ENCODE data around the gene STXBP1.
A peak's percentile ranks its signal among the peaks of the same experiment; 100 is the strongest.
"Not testable (repeated sequence)": the region's sequence is repeated elsewhere in the genome, so short reads cannot be mapped to it uniquely, and the experiment has no call there.

The STXBP1 gene

DNA sequence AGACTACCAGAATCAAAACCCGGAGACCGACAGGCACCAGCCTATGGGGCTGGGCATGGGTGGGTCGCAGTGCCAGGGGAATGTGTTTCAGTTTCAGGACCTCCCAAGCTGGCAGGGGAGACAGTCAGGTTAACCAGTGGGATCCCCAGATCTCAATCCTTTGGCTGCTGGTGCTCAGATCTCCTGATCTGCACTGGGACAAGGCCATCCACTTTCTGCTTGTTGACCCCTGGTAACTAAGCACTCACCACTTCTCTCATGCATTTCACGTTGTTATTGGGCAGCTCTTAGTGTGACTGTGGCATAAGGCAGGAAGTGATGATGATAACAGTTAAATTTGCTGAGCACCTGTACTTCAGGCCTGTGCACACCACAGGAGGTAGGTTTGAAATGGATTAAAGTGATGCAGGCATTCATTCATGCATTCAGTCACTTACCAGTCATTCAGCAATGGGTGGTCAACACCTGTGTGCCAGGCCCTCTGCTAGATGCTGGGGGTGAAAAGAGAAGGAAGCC lies 42.1 kb upstream of the STXBP1 start:
- Histone ChIP-seq H3K9ac (ENCODE audit: low read length) (peak overlapping the region; percentile 85), H3K4me3 (ENCODE audit: low read length) (peak overlapping the region; percentile 63), H3K36me3 (ENCODE audit: control insufficient read depth, low read depth, low read length) (no peaks in the 10 kb centered on the region), H3K9me3 (ENCODE audit: control insufficient read depth, low read depth, low read length) (no peaks in the 10 kb centered on the region), H3K27me3 (ENCODE audit: control insufficient read depth, insufficient read depth, low read length) (peaks cover 14% of the 10 kb centered on the region), H3K4me1 (ENCODE audit: control insufficient read depth, low read depth, low read length) (peaks cover 26% of the 10 kb centered on the region), H3K27ac (ENCODE audit: low read length) (no peak overlapping the region)

DNA sequence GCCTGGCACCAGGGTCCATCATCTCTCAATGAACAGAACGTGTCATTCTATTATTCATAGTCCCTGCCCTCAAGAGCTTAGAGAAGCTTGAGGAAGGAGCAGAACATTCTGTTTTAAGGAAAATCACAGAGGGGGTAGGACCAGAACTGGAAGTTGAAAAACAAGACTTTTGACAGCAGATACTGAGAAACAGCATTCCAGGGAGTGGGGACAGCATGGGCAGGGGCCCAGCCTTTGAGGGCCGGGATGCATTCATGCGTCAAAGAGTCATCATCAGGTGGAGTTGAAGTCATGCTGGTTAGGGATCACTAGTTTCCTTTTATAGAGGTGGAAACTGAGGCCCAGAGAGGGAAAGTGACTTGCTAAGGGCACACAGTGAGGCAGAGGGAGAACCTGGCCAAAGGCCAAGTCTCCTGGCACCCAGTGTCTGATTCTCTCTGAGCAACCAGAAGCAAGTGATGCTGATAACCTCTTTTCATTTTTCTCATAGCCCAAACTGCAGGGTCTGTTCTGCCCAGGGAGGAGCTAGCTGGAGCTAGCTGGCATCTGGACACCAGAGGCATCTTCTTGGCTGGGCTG lies 41.5 kb upstream of the STXBP1 start:
- H3K4me1 ChIP-seq (ENCODE audit: control insufficient read depth, low read depth, low read length), result peaks cover 26% of the 10 kb centered on the region
- H3K9ac ChIP-seq (ENCODE audit: low read length), result no peak overlapping the region
- no peak overlapping the region for H3K27ac ChIP-seq (ENCODE audit: low read length)
- H3K4me3 ChIP-seq (ENCODE audit: low read length), result no peak overlapping the region
- no peaks in the 10 kb centered on the region for H3K9me3 ChIP-seq (ENCODE audit: control insufficient read depth, low read depth, low read length)
- H3K27me3 ChIP-seq (ENCODE audit: control insufficient read depth, insufficient read depth, low read length), result peaks cover 14% of the 10 kb centered on the region
- H3K36me3 ChIP-seq (ENCODE audit: control insufficient read depth, low read depth, low read length), result no peaks in the 10 kb centered on the region

DNA sequence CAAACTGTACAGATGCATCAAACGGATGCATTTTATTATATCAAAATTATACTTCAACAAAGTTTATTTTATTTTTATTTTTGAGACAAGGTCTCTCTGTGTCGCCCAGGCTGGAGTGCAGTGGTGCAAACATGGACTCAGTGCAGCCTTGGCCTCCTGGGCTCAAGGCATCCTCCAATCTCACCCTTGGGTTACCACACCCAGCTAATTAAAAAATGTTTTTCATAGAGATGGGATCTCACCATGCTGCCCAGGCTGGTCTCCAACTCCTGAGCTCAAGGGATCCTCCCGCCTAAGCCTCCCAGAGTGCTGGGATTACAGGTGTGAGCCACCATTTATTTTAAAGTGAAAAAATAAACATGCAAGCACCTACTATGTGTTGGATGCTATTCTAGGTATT lies 40.1 kb upstream of the STXBP1 start:
- Histone ChIP-seq H3K27me3 (ENCODE audit: control insufficient read depth, insufficient read depth, low read length) (peaks cover 14% of the 10 kb centered on the region), H3K9me3 (ENCODE audit: control insufficient read depth, low read depth, low read length) (no peaks in the 10 kb centered on the region), H3K36me3 (ENCODE audit: control insufficient read depth, low read depth, low read length) (no peaks in the 10 kb centered on the region), H3K4me3 (ENCODE audit: low read length) (no peak overlapping the region), H3K9ac (ENCODE audit: low read length) (no peak overlapping the region), H3K27ac (ENCODE audit: low read length) (no peak overlapping the region), H3K4me1 (ENCODE audit: control insufficient read depth, low read depth, low read length) (peaks cover 17% of the 10 kb centered on the region)

DNA sequence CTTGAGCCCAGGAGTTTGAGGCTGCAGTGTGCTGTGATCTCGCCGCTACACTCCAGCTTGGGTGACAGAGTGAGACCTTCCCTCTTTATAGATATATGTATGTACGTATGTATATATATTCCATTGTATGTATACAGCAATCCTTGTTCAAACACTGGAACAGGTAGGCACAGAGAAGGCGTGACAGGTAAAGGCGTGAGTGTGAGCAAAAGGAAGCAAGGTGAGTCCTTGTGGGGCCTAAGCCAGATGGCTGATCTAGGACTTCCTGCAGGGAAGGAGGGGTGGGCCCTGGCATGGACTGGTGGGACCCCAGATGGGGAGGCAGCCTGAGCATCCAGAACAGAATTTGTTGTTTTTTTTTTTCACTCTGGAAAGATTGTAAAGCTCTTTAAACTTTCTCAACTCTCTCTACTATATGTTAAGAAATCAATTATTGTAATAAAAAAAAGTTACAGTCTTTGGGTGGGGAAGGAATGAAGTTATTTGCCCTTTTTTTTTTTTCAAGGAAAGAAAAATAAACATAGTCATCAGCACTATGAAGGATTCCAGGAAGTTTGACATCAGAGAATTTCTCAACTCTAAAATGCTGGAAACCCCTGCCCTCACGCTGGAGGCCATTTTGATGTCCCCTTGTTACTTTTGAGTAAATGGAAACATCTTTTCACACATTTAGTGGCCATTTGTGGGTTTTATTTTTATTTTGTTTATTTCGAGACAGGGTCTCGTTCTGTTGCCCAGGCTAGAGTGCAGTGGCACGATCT lies 38.9 kb upstream of the STXBP1 start:
- H3K27ac ChIP-seq (ENCODE audit: low read length), result no peak overlapping the region
- H3K9me3 ChIP-seq (ENCODE audit: control insufficient read depth, low read depth, low read length), result no peaks in the 10 kb centered on the region
- H3K36me3 ChIP-seq (ENCODE audit: control insufficient read depth, low read depth, low read length), result no peaks in the 10 kb centered on the region
- H3K4me1 ChIP-seq (ENCODE audit: control insufficient read depth, low read depth, low read length), result peaks cover 5% of the 10 kb centered on the region
- H3K4me3 ChIP-seq (ENCODE audit: low read length), result no peak overlapping the region
- no peak overlapping the region for H3K9ac ChIP-seq (ENCODE audit: low read length)
- H3K27me3 ChIP-seq (ENCODE audit: control insufficient read depth, insufficient read depth, low read length), result peaks cover 7% of the 10 kb centered on the region

DNA sequence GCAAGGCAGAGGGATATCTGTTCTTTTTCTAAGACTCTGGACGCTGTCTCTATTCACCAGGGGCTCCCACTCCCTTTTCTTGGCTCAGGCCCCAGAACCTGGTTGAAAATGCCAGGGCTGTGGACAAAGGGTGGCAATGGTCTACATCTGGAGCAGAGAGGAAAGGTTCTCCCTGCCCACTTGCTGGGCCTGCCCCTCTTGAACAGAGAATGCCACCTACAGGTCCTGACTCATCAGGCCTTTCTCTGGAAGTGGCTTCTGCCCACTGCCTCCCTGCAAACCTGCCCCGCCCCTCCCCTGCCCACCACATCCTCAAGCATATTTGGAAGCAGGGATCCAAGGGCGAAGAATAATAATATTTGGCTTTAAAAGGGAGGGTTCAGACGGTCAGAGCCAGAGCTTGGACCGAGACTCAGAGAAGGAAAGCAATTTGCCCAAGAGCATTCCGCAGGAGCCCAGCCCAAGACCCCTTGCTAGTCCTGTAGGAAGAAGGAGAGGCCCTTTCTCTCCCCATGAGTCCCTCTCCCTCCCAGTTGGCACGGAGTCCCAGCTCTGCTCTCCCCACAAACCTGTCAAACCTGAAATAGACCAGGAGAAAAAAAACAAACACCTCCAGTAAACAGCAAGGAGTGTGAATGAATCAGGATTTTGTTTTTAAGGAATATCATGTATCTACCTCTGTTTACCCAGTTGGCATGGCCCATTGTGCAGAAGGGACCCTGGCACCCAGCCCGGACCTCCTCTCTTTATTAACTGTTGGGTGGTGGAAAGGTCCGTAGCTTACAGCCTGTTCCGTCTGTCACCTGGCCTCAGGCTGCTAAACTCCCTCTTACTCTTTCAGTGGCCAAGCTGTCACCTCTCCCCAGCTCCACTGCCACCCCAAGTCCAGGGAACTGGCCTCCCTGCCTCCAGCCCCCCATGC lies 37.7 kb upstream of the STXBP1 start:
- Histone ChIP-seq H3K36me3 (ENCODE audit: control insufficient read depth, low read depth, low read length) (no peaks in the 10 kb centered on the region), H3K9ac (ENCODE audit: low read length) (no peak overlapping the region), H3K4me3 (ENCODE audit: low read length) (no peak overlapping the region), H3K4me1 (ENCODE audit: control insufficient read depth, low read depth, low read length) (peaks cover 9% of the 10 kb centered on the region), H3K9me3 (ENCODE audit: control insufficient read depth, low read depth, low read length) (no peaks in the 10 kb centered on the region), H3K27ac (ENCODE audit: low read length) (no peak overlapping the region), H3K27me3 (ENCODE audit: control insufficient read depth, insufficient read depth, low read length) (peaks cover 6% of the 10 kb centered on the region)

DNA sequence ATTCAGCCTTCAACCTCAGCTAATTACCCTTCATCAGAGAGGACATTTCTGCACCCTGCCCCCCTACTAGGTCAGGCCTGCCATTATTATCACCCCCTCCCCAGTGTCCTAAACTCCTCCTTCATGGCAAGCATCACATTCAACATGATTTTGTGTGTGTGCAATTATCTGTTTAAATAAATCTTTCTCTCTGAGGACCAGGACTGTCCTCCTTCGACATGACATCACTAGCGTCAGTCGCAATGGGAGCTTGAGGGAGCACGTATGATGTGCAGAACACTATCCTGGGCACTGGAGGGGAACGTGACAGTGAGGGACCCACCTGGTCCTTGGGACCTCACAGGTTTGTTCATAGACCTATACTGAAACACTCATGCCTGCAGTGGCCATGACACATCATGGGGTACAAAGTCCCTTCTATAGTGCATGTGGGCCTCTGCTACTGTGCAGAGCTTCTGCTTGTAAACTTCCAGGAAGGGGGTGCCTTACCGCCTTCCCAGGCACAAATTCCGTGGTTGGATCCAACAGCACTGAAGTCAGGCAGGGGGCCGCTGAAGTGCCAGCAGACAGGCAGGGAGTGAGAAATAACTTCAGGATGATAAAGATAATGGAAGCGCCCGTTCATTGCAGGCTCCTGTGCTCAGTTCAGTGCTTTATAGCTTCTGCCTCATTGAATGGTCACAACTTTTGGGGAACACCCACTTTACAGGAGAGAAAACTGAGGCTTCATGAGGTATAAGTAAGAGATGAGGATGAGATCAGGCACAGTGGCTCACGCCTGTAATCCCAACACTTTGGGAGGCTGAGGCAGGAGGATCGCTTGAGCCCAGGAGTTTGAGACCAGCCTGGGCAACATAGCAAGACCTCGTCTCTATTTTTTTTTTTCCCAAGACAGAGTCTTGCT lies 36.0 kb upstream of the STXBP1 start:
- Histone ChIP-seq H3K4me3 (ENCODE audit: low read length) (no peak overlapping the region), H3K36me3 (ENCODE audit: control insufficient read depth, low read depth, low read length) (no peaks in the 10 kb centered on the region), H3K4me1 (ENCODE audit: control insufficient read depth, low read depth, low read length) (peaks cover 6% of the 10 kb centered on the region), H3K27me3 (ENCODE audit: control insufficient read depth, insufficient read depth, low read length) (no peaks in the 10 kb centered on the region), H3K9ac (ENCODE audit: low read length) (no peak overlapping the region), H3K27ac (ENCODE audit: low read length) (no peak overlapping the region), H3K9me3 (ENCODE audit: control insufficient read depth, low read depth, low read length) (no peaks in the 10 kb centered on the region)

DNA sequence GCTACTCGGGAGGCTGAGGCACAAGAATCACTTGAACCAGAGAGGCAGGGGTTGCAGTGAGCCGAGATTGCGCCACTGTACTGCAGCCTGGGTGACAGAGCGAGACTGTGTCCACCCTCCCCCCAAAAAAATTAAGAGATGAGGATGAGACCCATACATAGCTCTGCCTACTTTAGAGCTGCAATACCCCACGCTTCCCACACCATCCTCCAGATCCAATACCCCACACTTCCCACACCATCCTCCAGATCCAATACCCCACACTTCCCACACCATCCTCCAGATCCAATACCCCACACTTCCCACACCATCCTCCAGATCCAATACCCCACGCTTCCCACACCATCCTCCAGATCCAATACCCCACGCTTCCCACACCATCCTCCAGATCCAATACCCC lies 34.9 kb upstream of the STXBP1 start:
- not testable (repeated sequence) for H3K27ac ChIP-seq (ENCODE audit: low read length); H3K36me3 ChIP-seq (ENCODE audit: control insufficient read depth, low read depth, low read length); H3K9me3 ChIP-seq (ENCODE audit: control insufficient read depth, low read depth, low read length); H3K4me3 ChIP-seq (ENCODE audit: low read length); H3K9ac ChIP-seq (ENCODE audit: low read length); H3K4me1 ChIP-seq (ENCODE audit: control insufficient read depth, low read depth, low read length); H3K27me3 ChIP-seq (ENCODE audit: control insufficient read depth, insufficient read depth, low read length)

DNA sequence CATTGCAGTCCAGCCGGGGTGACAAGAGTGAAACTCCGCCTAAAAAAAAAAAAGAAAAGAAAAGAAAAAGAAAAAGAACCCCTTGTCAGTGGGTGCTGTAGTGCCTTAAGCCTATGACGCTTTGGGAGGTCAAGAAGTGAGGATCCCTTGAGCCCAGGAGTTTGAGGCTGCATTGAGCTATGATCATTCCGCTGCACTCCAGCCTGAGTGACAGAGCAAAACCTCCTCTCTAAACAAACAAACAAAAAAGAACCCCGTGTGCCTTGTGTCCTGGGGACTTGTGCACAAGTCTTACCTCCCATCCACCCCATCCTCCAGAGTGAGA lies 33.5 kb upstream of the STXBP1 start:
- H3K27me3 ChIP-seq (ENCODE audit: control insufficient read depth, insufficient read depth, low read length), result no peaks in the 10 kb centered on the region
- H3K4me3 ChIP-seq (ENCODE audit: low read length), result no peak overlapping the region
- H3K9ac ChIP-seq (ENCODE audit: low read length), result no peak overlapping the region
- H3K9me3 ChIP-seq (ENCODE audit: control insufficient read depth, low read depth, low read length), result no peaks in the 10 kb centered on the region
- H3K27ac ChIP-seq (ENCODE audit: low read length), result no peak overlapping the region
- H3K36me3 ChIP-seq (ENCODE audit: control insufficient read depth, low read depth, low read length), result no peaks in the 10 kb centered on the region
- H3K4me1 ChIP-seq (ENCODE audit: control insufficient read depth, low read depth, low read length), result peaks cover 6% of the 10 kb centered on the region

DNA sequence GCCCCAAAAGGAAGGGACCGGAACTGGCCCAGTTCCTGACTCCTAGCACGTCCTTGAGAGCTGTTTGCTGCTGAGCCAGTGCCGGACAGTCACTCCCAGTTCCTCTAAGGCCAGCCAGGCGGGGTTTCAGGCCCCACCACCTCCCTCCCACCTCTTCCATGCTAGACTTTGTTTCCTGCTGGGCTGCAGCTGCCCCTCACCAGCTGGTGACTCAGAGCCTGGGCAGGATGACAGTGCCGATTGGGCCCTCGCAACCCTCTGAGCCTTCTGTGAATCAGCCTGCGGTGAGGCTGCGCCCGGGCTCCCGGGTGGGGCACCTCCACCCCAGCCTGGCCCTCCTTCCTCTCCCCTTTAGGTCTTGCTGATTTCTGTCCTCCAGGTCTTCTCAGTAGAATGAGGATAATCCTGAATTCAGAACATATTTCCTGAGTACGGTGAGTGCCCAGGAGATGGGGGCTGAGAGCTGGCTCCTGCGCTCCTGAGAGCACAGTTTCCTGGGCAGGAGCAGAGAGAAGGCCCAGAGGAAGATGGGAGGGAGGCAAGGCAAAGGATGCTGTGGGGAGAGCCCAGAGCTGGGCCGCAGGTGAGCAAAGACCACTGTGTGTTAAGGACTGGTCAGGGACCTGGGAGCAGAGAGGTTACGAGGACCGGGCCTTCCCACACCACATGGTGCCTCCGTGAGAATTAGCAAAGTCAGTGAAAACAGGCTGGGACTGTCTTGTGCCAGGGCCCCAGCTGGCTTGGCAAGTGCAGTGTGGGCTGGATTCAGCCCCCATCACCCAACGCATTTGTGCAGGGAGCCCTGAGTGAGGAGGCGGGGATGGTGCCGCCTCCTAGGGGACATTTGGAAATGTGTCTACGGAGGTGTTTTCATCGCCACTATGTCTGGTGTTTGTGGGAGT lies 32.9 kb upstream of the STXBP1 start:
- H3K9ac ChIP-seq (ENCODE audit: low read length), result no peak overlapping the region

DNA sequence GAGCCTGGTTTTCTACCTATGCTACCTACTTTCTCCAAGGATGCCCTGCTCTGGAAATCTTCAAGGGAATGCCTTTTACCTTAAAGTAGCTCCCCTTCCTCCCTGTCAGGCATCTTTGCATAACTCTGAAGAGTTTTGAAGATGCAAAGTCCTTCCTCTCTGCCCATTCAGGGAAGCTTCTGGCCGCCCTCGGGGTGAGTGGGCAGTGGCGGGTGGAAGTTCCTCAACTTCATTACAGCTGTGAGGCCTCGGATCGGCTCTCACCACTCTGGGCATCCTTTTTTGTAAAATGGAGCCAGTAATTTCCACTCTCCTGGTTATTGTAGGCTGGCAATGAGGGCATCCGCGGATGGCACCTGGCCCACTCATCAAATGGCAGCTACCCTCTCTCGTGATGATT lies 31.7 kb upstream of the STXBP1 start:
- H3K27ac ChIP-seq (ENCODE audit: low read length), result no peak overlapping the region
- no peak overlapping the region for H3K9ac ChIP-seq (ENCODE audit: low read length)
- H3K9me3 ChIP-seq (ENCODE audit: control insufficient read depth, low read depth, low read length), result no peaks in the 10 kb centered on the region
- no peaks in the 10 kb centered on the region for H3K36me3 ChIP-seq (ENCODE audit: control insufficient read depth, low read depth, low read length)
- H3K27me3 ChIP-seq (ENCODE audit: control insufficient read depth, insufficient read depth, low read length), result no peaks in the 10 kb centered on the region
- peaks cover 6% of the 10 kb centered on the region for H3K4me1 ChIP-seq (ENCODE audit: control insufficient read depth, low read depth, low read length)
- H3K4me3 ChIP-seq (ENCODE audit: low read length), result no peak overlapping the region

More for the DNA sequence above, 32.9 kb upstream of the STXBP1 start:
- Histone ChIP-seq H3K4me3 (ENCODE audit: low read length) (no peak overlapping the region), H3K4me1 (ENCODE audit: control insufficient read depth, low read depth, low read length) (peaks cover 6% of the 10 kb centered on the region), H3K27ac (ENCODE audit: low read length) (no peak overlapping the region), H3K9me3 (ENCODE audit: control insufficient read depth, low read depth, low read length) (no peaks in the 10 kb centered on the region), H3K27me3 (ENCODE audit: control insufficient read depth, insufficient read depth, low read length) (no peaks in the 10 kb centered on the region), H3K36me3 (ENCODE audit: control insufficient read depth, low read depth, low read length) (no peaks in the 10 kb centered on the region)

All from iPS-18a (cell line).